ENCODE data around the gene GSTCD. TPM values are rescaled to one million over a fixed set of nuclear protein-coding genes. Genes with fewer than 3 reads are reported as not detected.
A peak's percentile ranks its signal among the peaks of the same experiment; 100 is the strongest.

GSTCD gene
- 10 to 100 TPM in 2 of 4 donors, 1 to 10 TPM in 2; 8.2 to 33.5 (median 15.3) TPM for total RNA-seq

GRCh38 chr4:105708181-105709080 lies at the start of gene GSTCD, which contains the start of gene INTS12:
Gene GSTCD, plus strand, starts transcription at chr4:105708784. Its CDS starts 8,830 bp downstream, at chr4:105717614.
Gene INTS12, minus strand, starts transcription at chr4:105708689. Its CDS starts 8,684 bp downstream, at chr4:105700005.
- H3K27me3 ChIP-seq: no peaks in the 10 kb centered on the region
- peak in 1 of 4 experiments; percentile 34 for TF ChIP-seq CTCF (IDR thresholded peaks at IDR 0.05)
- peak; percentile 24 to 69 for TF ChIP-seq POLR2A (IDR thresholded peaks at IDR 0.05)
- H3K27ac ChIP-seq: peak within 1 kb of the TSS; percentile 81 to 83
- H3K4me1 ChIP-seq: peaks cover 0 to 9% of the 10 kb centered on the region in 2 donors
- H3K36me3 ChIP-seq: no peaks in the 10 kb centered on the region
- H3K4me3 ChIP-seq: peak within 1 kb of the TSS; percentile 70 to 79
- no peaks in the 10 kb centered on the region for H3K9me3 ChIP-seq
- peak; percentile 91 for DNase-seq
- intact Hi-C loops (cut with DNase I; ENCODE audit: low total_unique reads): no loop called here

GRCh38 chr4:105659190-105659589 lies 49.4 kb upstream of the GSTCD start:
- DNase-seq: no peak
- Histone ChIP-seq H3K36me3 (no peaks in the 10 kb centered on the region), H3K9me3 (no peaks in the 10 kb centered on the region), H3K4me1 (no peaks in the 10 kb centered on the region), H3K27ac (no peak overlapping the region), H3K4me3 (no peak overlapping the region), H3K27me3 (no peaks in the 10 kb centered on the region)
- intact Hi-C loops (cut with DNase I; ENCODE audit: low total_unique reads): no loop called here
- TF ChIP-seq POLR2A (IDR thresholded peaks at IDR 0.05) (no peak), CTCF (IDR thresholded peaks at IDR 0.05) (no peak)

GRCh38 chr4:105661028-105661427 lies 47.6 kb upstream of the GSTCD start:
- no peaks in the 10 kb centered on the region for H3K27me3 ChIP-seq
- no peaks in the 10 kb centered on the region for H3K4me1 ChIP-seq
- TF ChIP-seq POLR2A (IDR thresholded peaks at IDR 0.05): no peak
- intact Hi-C loops (cut with DNase I; ENCODE audit: low total_unique reads): no loop called here
- no peak overlapping the region for H3K27ac ChIP-seq
- no peak overlapping the region for H3K4me3 ChIP-seq
- H3K9me3 ChIP-seq: no peaks in the 10 kb centered on the region
- no peak for DNase-seq
- no peaks in the 10 kb centered on the region for H3K36me3 ChIP-seq

GRCh38 chr4:105662935-105663675 lies 45.5 kb upstream of the GSTCD start:
- intact Hi-C loops (cut with DNase I; ENCODE audit: low total_unique reads): no loop called here
- Histone ChIP-seq H3K4me3 (no peak overlapping the region), H3K36me3 (no peaks in the 10 kb centered on the region), H3K27ac (no peak overlapping the region), H3K4me1 (no peaks in the 10 kb centered on the region), H3K27me3 (no peaks in the 10 kb centered on the region), H3K9me3 (no peaks in the 10 kb centered on the region)
- DNase-seq: no peak
- TF ChIP-seq CTCF (IDR thresholded peaks at IDR 0.05) (no peak), POLR2A (IDR thresholded peaks at IDR 0.05) (no peak)

GRCh38 chr4:105666693-105667092 lies 41.9 kb upstream of the GSTCD start:
- intact Hi-C loops (cut with DNase I; ENCODE audit: low total_unique reads): no loop called here
- TF ChIP-seq CTCF (IDR thresholded peaks at IDR 0.05) (peak; percentile 7 to 26 (median 15)), POLR2A (IDR thresholded peaks at IDR 0.05) (no peak)
- Histone ChIP-seq H3K9me3 (no peaks in the 10 kb centered on the region), H3K36me3 (no peaks in the 10 kb centered on the region), H3K4me3 (no peak overlapping the region), H3K27me3 (no peaks in the 10 kb centered on the region), H3K27ac (no peak overlapping the region), H3K4me1 (no peaks in the 10 kb centered on the region)
- no peak for DNase-seq
